AG10803 (cell line): Measurements from ENCODE around the gene CRAMP1.

Source experiments
- DNase-seq: peaks from one replicate; pipeline ENCODE4 v3.0.0; 2010; ENCODE audit warnings: low read depth
- H3K4me3 ChIP-seq: 2 replicates; pipeline ENCODE4 v1.5.1; 2011; ENCODE audit warnings: mild to moderate bottlenecking, low read length, control low read depth
- TF ChIP-seq, protein P1 (sequence below): conservative IDR thresholded peaks from 2 replicates; pipeline ENCODE4 v1.5.1; 2011; ENCODE audit warnings: mild to moderate bottlenecking, low read length, control low read depth, inconsistent platforms

Gene CRAMP1

DNA sequence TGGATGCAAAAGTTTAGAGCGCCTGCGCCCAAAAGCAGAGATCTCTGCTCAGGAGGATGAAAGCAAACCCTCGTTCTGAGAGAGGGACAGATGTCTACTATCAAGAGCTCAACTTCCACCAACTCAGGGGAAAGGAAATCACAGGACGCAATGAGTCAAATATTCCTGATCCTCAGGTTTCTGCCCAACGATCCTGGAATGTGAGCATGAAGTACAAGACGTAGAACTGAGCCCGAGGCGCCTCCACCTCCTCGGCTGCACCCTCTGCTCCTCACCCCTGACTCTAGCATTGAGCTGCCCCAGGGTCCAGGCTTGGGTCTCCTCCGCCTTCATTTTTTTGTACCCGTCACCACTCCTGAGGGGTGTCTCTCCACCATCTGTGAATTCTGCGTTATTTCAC, 15.6 kb upstream of the CRAMP1 start:
- H3K4me3 ChIP-seq = no peak overlapping the region
- TF ChIP-seq, protein P1, sequence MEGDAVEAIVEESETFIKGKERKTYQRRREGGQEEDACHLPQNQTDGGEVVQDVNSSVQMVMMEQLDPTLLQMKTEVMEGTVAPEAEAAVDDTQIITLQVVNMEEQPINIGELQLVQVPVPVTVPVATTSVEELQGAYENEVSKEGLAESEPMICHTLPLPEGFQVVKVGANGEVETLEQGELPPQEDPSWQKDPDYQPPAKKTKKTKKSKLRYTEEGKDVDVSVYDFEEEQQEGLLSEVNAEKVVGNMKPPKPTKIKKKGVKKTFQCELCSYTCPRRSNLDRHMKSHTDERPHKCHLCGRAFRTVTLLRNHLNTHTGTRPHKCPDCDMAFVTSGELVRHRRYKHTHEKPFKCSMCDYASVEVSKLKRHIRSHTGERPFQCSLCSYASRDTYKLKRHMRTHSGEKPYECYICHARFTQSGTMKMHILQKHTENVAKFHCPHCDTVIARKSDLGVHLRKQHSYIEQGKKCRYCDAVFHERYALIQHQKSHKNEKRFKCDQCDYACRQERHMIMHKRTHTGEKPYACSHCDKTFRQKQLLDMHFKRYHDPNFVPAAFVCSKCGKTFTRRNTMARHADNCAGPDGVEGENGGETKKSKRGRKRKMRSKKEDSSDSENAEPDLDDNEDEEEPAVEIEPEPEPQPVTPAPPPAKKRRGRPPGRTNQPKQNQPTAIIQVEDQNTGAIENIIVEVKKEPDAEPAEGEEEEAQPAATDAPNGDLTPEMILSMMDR = no peak
- DNase-seq = no peak

DNA sequence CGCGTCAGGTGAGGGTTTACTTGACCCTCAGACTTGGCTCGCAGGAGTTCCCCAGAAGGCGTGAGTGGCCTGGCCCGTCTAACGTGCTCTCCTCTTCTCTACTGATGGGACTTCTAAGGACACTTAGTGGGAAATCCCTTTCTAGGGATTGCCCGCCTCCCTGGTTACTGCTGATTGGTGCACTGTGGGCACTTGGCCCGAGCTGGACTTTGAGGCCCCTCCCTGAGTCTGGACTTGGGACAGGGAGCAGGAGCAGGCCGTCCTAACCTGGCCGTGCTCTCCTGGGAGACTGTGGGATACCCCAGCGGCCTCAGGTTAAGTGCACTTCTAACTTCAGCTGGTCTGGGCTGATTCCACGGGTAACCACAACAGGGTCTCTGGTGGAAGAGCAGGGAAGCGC, 15.0 kb upstream of the CRAMP1 start:
- no peak for DNase-seq
- H3K4me3 ChIP-seq = no peak overlapping the region
- TF ChIP-seq, protein P1 = no peak

DNA sequence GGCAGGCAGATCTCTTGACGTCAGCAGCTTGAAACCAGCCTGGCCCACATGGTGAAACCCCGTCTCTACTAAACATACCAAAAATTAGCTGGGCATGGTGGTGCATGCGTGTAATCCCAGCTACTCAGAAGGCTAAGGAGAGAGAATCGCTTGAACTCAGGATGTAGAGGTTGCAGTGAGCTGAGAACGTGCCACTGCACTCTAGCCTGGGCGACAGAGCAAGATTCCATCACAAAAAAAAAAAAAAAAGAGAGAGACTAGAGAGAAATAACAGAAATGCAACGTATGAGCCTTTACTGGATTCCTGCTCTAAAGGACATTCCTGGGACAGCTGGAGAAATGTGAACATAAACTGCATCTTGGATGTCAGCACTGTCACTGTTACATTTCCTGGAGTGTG, 11.1 kb upstream of the CRAMP1 start:
- DNase-seq = no peak
- TF ChIP-seq, protein P1 = no peak
- H3K4me3 ChIP-seq = no peak overlapping the region

DNA sequence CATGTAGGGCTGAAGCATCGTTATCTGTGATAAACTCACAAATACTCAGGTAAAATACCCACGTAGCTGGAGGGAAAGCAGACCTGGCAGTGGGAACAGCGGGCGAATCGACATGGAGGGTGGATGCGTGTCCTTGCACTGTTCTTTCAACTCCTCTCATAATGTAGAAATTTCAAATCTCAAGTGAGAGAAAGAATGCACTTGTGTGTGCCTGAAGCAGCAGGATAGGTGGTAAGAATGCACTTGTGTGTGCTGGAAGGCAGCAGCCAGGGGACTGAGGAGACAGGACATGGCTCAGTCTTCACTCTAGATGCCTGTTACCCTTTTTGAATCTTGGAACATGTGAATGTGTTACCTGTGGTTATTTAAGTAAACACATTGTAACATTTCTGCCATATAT, 10.7 kb upstream of the CRAMP1 start:
- no peak overlapping the region for H3K4me3 ChIP-seq
- no peak for DNase-seq
- TF ChIP-seq, protein P1 = no peak

DNA sequence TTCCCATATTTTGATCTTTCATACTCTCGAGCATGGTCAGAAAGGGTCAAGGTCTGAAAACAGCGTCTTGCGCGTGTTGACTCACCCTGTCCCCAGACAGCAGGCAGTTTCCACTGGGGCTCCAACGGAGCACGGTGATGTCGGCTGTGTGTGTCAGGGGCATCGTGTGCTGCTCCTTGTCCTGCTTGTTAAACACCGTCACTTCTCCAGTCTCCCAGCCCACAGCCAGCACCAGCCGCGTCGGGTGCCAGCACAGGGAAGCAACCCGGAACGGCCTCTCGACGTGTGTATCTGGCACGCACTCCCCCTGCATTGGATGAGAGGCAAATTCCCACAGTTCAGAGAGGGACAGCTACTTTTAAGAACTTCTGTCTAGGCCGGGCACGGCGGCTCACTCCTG, 9.9 kb upstream of the CRAMP1 start:
- DNase-seq = no peak
- no peak overlapping the region for H3K4me3 ChIP-seq
- TF ChIP-seq, protein P1 = no peak

DNA sequence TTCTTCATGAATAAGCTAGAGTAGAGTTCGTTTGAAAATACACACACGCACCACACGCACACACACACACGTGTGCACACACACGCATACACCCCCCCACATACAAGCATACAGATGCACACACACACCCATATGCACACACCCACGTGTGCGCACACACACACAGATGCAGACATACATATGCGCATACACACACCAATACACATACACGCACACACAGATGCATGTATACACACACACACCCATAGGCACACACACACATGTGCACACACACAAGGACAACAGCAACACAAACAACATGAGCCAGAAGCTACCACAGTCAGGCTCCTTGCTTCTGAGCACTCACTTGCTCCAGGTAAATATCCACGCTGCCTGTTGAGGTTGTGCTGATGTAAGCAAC, 5.4 kb upstream of the CRAMP1 start:
- DNase-seq = no peak
- H3K4me3 ChIP-seq = no peak overlapping the region
- TF ChIP-seq, protein P1 = no peak

DNA sequence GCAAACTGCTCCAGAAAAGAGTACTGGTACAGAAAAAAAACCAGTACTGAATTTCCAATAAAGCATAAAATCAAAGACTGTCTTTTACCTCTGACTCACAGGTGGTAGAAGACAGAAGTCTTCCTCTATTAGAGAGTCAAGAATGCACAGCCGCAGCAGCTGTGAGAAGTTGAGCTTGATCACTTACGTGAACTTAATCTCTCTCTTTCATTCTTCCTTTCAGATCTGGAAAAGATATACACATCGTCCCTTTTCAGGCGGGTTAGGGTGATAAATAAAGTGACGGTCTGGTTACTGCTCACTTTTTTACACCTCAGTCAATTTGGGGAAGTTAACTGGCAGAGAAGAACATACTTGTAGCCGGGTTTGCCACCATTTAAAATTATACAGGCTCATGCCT, 4.2 kb upstream of the CRAMP1 start:
- H3K4me3 ChIP-seq = no peak overlapping the region
- DNase-seq = no peak
- TF ChIP-seq, protein P1 = no peak
